DND-41 (cell line): ENCODE data around the gene TMEM86A.

Source experiments
- CTCF ChIP-seq: IDR thresholded peaks from 2 replicates; pipeline ENCODE4 v1.5.1; 2012; ENCODE audit warnings: borderline replicate concordance, low read length, moderate library complexity, mild to moderate bottlenecking; ENCODE audit not compliant: poor library complexity, severe bottlenecking; ENCODE audit errors: extremely low read depth
- EZH2 ChIP-seq: IDR thresholded peaks from 3 replicates; pipeline ENCODE4 v1.6.1; 2012; ENCODE audit warnings: borderline replicate concordance, low read depth, mild to moderate bottlenecking, moderate library complexity, low read length, inconsistent platforms; ENCODE audit not compliant: severe bottlenecking

- TF ChIP-seq CTCF, result no peak
- no peak for TF ChIP-seq EZH2
These were observed 21.8 kb upstream of the TMEM86A start for GRCh38 chr11:18676803-18677202.
